ENCODE results near the gene MCUB. TPM values are rescaled to one million over a fixed set of nuclear protein-coding genes. Genes with fewer than 3 reads are reported as not detected.

MCUB gene
- total and polyA plus RNA-seq, 12 donors: 1.7 to 12.6 (median 3.5) TPM

- H3K27ac ChIP-seq: no peak overlapping the region
- intact Hi-C loops (cut with DNase I): no loop called here
- no peak for ATAC-seq
- peaks cover 0 to 5% (median 0%) of the 10 kb centered on the region in 9 donors for H3K36me3 ChIP-seq
- H3K27me3 ChIP-seq: no peaks in the 10 kb centered on the region
- peaks cover 0 to under 1% (median 0%) of the 10 kb centered on the region in 9 donors for H3K4me1 ChIP-seq
- no peak for DNase-seq
- TF ChIP-seq, protein P1, sequence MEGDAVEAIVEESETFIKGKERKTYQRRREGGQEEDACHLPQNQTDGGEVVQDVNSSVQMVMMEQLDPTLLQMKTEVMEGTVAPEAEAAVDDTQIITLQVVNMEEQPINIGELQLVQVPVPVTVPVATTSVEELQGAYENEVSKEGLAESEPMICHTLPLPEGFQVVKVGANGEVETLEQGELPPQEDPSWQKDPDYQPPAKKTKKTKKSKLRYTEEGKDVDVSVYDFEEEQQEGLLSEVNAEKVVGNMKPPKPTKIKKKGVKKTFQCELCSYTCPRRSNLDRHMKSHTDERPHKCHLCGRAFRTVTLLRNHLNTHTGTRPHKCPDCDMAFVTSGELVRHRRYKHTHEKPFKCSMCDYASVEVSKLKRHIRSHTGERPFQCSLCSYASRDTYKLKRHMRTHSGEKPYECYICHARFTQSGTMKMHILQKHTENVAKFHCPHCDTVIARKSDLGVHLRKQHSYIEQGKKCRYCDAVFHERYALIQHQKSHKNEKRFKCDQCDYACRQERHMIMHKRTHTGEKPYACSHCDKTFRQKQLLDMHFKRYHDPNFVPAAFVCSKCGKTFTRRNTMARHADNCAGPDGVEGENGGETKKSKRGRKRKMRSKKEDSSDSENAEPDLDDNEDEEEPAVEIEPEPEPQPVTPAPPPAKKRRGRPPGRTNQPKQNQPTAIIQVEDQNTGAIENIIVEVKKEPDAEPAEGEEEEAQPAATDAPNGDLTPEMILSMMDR (IDR thresholded peaks at IDR 0.05): no peak
- no peak overlapping the region for H3K4me3 ChIP-seq
- peaks cover 0 to 13% (median 0%) of the 10 kb centered on the region in 11 donors for H3K9me3 ChIP-seq
Measured at GRCh38 chr4:109671350-109671749, 111.3 kb downstream of the MCUB start.

DNA sequence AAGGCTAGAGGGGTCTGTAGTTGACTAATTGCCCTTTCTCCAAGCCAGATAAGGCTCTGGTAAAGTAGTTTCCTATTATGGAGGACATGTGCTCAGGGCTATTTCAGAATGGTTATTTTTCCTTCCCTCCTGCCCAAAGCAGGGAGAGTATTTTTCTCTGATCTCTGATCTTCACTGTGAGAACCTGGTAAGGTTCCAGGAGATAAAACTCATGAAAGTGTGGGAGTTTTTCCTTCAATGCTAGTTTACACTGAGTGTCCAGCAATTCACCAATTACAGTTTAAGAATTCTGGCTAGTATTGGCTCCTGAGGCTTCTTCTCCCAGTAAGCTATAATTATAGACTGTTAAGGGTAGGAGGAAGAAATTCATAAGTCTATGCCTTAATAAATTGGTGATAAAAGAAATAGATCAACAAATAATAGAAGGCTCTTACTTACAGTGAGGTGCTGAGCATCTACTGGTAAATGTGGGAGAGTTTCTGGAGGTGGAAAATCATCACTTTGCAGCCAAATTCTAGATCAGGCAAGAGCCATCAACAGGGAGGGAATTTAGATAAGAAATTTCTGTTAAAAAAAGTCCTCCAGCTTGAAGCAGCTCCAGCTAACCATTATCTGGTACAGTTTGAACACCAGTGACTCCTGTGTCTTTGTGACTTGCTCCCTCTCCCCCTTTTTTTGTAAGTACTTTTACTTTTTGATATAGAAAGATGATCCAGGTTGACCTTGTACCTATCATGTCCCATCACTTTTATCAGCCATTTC, 112.3 kb downstream of the MCUB start:
- Histone ChIP-seq H3K27me3 (no peaks in the 10 kb centered on the region), H3K27ac (no peak overlapping the region), H3K4me3 (no peak overlapping the region), H3K9me3 (peaks cover 0 to 13% (median 0%) of the 10 kb centered on the region in 11 donors), H3K4me1 (no peaks in the 10 kb centered on the region), H3K36me3 (peaks cover 0 to 5% (median 0%) of the 10 kb centered on the region in 9 donors)
- intact Hi-C loops (cut with DNase I): no loop called here
- no peak for ATAC-seq
- TF ChIP-seq, protein P1 (IDR thresholded peaks at IDR 0.05): no peak
- no peak for DNase-seq

GRCh38 chr4:109673303-109673702, 113.3 kb downstream of the MCUB start:
- intact Hi-C loops (cut with DNase I): no loop called here
- TF ChIP-seq, protein P1 (IDR thresholded peaks at IDR 0.05): no peak
- H3K4me3 ChIP-seq: no peak overlapping the region
- H3K9me3 ChIP-seq: peaks cover 0 to 13% (median 0%) of the 10 kb centered on the region in 11 donors
- ATAC-seq: no peak
- no peak overlapping the region for H3K27ac ChIP-seq
- H3K4me1 ChIP-seq: no peaks in the 10 kb centered on the region
- H3K36me3 ChIP-seq: peaks cover 0 to 5% (median 0%) of the 10 kb centered on the region in 9 donors
- WGBS, 2 donors: 92 to 100% methylated on average over 1 of the region's 1 CpG
- DNase-seq: no peak
- H3K27me3 ChIP-seq: no peaks in the 10 kb centered on the region

DNA sequence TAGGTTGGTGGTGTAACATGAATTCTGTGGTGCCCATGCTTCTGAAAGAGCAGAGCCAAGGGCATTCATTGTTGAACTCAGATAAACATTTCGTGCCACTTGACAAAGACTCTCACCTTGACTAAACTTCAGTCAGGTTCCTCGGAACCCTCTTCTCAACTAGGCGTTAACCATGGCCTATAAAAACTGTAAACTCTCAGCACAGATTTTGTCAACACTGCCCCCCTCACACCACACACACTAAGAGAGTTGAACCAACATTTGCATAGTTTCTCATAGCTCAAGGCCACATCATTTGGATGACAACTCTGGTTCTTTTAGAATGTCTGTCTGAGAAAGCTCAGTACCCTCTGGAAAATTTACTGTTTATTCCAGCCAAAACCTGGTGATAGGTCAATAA, 115.1 kb downstream of the MCUB start:
- ATAC-seq: no peak
- H3K4me1 ChIP-seq: no peaks in the 10 kb centered on the region
- intact Hi-C loops (cut with DNase I): no loop called here
- TF ChIP-seq, protein P1 (IDR thresholded peaks at IDR 0.05): no peak
- H3K27ac ChIP-seq: no peak overlapping the region
- peaks cover 0 to 5% (median 0%) of the 10 kb centered on the region in 9 donors for H3K36me3 ChIP-seq
- H3K27me3 ChIP-seq: no peaks in the 10 kb centered on the region
- no peak overlapping the region for H3K4me3 ChIP-seq
- peaks cover 0 to 13% (median 0%) of the 10 kb centered on the region in 11 donors for H3K9me3 ChIP-seq
- WGBS, 2 donors: 86 to 94% methylated on average over 3 of the region's 3 CpGs
- DNase-seq: no peak
